Measurements from ENCODE around the gene SCN5A. TPM values are rescaled to one million over a fixed set of nuclear protein-coding genes. Genes with fewer than 3 reads are reported as not detected.

The SCN5A gene
- total and polyA plus RNA-seq, 2 of the 4 experiments (the other 2 are of a cell fraction), result 1.9 to 2.0 TPM

DNA sequence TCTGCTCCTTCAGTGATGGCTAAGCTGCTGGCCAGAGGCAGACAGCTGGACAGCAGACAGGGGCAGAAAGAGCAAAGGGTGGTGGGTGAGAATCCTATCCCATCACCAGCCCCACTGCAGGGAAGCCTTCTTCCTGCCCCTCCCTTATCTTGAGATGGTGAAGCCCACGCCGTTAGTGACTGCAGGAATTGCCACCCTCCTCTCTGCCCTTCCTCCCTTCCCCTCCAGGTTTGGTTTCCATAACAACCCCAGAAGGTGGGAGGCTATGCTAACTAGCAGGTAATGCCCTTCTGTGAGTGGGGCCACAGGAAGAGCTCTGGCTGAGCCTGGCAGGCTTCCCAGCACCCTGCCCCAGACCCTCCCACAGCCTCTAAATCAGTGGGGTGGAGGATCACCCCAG, 32.8 kb downstream of the SCN5A start:
- Histone ChIP-seq H3K4me1 (ENCODE audit: control insufficient read depth, insufficient read depth, low read length) (no peaks in the 10 kb centered on the region), H3K4me3 (ENCODE audit: insufficient read depth, low read depth, low read length) (no peak overlapping the region), H3K9ac (ENCODE audit: low read depth, low read length) (no peak overlapping the region), H4K5ac (ENCODE audit: low read depth, low read length) (no peak overlapping the region), H3K23ac (ENCODE audit: low read depth, low read length) (no peak overlapping the region), H4K20me1 (ENCODE audit: insufficient read depth, low read length) (no peaks in the 10 kb centered on the region; the same call in 1 of the 2 replicates), H2BK120ac (ENCODE audit: low read depth, low read length) (no peak overlapping the region), H2BK15ac (ENCODE audit: low read depth, low read length) (no peak overlapping the region), H3K4me2 (ENCODE audit: low read depth, low read length) (no peak overlapping the region), H2AK9ac (replicated peaks; ENCODE audit: low read depth, low read length, poor library complexity) (no peak overlapping the region), H3K18ac (ENCODE audit: low read depth, low read length) (no peak overlapping the region), H3K36me3 (ENCODE audit: control insufficient read depth, insufficient read depth, low read length) (no peaks in the 10 kb centered on the region), H3K27ac (ENCODE audit: insufficient read depth, low read length) (no peak overlapping the region), H3K27me3 (ENCODE audit: control insufficient read depth, insufficient read depth, low read length) (no peaks in the 10 kb centered on the region; the same call in 1 of the 2 replicates), H4K91ac (ENCODE audit: insufficient read depth, low read depth, low read length) (no peak overlapping the region), H2BK20ac (ENCODE audit: low read depth, low read length) (no peak overlapping the region), H3K9me1 (ENCODE audit: insufficient read depth, low read length) (0 out of 2 replicates have a peak, but pooled peaks cover 3% of the 10 kb centered on the region), H3K4ac (ENCODE audit: low read depth, low read length) (no peak overlapping the region), H3K56ac (ENCODE audit: extremely low read depth, insufficient read depth, low read length) (no peak overlapping the region), H2AFZ (replicated peaks; ENCODE audit: low read length, poor library complexity) (no peak overlapping the region), H3K14ac (replicated peaks; ENCODE audit: low read depth, low read length) (no peak overlapping the region), H2BK5ac (ENCODE audit: low read depth, low read length, poor library complexity, severe bottlenecking) (no peak overlapping the region), H3K9me3 (ENCODE audit: control insufficient read depth, insufficient read depth, low read length) (no peaks in the 10 kb centered on the region), H3K79me1 (ENCODE audit: low read depth in 1 of 2, low read length in 2 of 2) (no peaks in the 10 kb centered on the region), H4K8ac (ENCODE audit: low read depth in 2 of 2, low read length in 2 of 2) (no peak overlapping the region), H2AK5ac (ENCODE audit: low read depth, low read length) (no peak overlapping the region)
- intact Hi-C loops (cut with micrococcal nuclease), result no loop called here
- DNase-seq, result no peak
- BruUV-seq (replicated peaks), result no TSS peak
- ChIA-PET POLR2A (ENCODE audit: unreplicated experiment) (no interaction called here), CTCF (no interaction called here)
- dilution Hi-C loops (cut with HindIII; ENCODE audit: low sequenced_read_pairs, unreplicated experiment), result no loop called here
- in situ Hi-C loops (cut with MboI; ENCODE audit: low sequenced_read_pairs), result no loop called here
- TF ChIP-seq RFX5 (IDR thresholded peaks at IDR 0.05; ENCODE audit: low read depth, low read length) (no peak), RCOR1 (IDR thresholded peaks at IDR 0.05; ENCODE audit: insufficient replicate concordance, low read length) (no peak), FOS (IDR thresholded peaks at IDR 0.05; ENCODE audit: low read depth, low read length) (no peak), CEBPB (IDR thresholded peaks at IDR 0.05; ENCODE audit: low read depth, low read length) (no peak), BHLHE40 (IDR thresholded peaks at IDR 0.05; ENCODE audit: low read depth, low read length) (no peak), MAFK (IDR thresholded peaks at IDR 0.05; ENCODE audit: low read depth, low read length) (no peak), MXI1 (IDR thresholded peaks at IDR 0.05; ENCODE audit: borderline replicate concordance, low read depth, low read length) (no peak), NFE2L2 (IDR thresholded peaks at IDR 0.05; ENCODE audit: low read depth, low read length) (no peak), SMC3 (IDR thresholded peaks at IDR 0.05; ENCODE audit: low read depth, low read length) (no peak)
- TF ChIP-seq, protein P1, sequence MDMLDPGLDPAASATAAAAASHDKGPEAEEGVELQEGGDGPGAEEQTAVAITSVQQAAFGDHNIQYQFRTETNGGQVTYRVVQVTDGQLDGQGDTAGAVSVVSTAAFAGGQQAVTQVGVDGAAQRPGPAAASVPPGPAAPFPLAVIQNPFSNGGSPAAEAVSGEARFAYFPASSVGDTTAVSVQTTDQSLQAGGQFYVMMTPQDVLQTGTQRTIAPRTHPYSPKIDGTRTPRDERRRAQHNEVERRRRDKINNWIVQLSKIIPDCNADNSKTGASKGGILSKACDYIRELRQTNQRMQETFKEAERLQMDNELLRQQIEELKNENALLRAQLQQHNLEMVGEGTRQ (IDR thresholded peaks at IDR 0.05; ENCODE audit: low read depth, low read length), result no peak
- TF ChIP-seq, protein P2, sequence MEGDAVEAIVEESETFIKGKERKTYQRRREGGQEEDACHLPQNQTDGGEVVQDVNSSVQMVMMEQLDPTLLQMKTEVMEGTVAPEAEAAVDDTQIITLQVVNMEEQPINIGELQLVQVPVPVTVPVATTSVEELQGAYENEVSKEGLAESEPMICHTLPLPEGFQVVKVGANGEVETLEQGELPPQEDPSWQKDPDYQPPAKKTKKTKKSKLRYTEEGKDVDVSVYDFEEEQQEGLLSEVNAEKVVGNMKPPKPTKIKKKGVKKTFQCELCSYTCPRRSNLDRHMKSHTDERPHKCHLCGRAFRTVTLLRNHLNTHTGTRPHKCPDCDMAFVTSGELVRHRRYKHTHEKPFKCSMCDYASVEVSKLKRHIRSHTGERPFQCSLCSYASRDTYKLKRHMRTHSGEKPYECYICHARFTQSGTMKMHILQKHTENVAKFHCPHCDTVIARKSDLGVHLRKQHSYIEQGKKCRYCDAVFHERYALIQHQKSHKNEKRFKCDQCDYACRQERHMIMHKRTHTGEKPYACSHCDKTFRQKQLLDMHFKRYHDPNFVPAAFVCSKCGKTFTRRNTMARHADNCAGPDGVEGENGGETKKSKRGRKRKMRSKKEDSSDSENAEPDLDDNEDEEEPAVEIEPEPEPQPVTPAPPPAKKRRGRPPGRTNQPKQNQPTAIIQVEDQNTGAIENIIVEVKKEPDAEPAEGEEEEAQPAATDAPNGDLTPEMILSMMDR (conservative IDR thresholded peaks at IDR 0.05; ENCODE audit: low read depth, low read length), result no peak
- ATAC-seq (ENCODE audit: low read depth), result no peak
- WGBS, 2 experiments (ENCODE audit: extremely low coverage in 2 of 2, insufficient read length in 1 of 2), result no CpG with 5 or more reads among the region's 2 CpGs

All from IMR-90 (cell line).